ENCODE measurements around the gene GPC5.

GRCh38 chr13:92197669-92198068 lies 799.2 kb downstream of the GPC5 start:
- TF ChIP-seq CTCF (IDR thresholded peaks at IDR 0.05; ENCODE audit: insufficient read depth, low read length, poor library complexity, severe bottlenecking) (no peak), EZH2phosphoT487 (conservative IDR thresholded peaks at IDR 0.05; ENCODE audit: low read length) (no peak)

Measured in SU-DHL-6 (cell line).